ENCODE measurements around the gene STX8. TPM values are rescaled to one million over a fixed set of nuclear protein-coding genes. Genes with fewer than 3 reads are reported as not detected.

STX8 gene
- total RNA-seq, 2 experiments from 2014 or later = 57.9 to 74.2 TPM

GRCh38 chr17:9544221-9544620, 31.4 kb downstream of the STX8 start:
- Mint-ChIP-seq H3K36me3 (peaks cover 4% of the 10 kb centered on the region), H3K27ac (no peak overlapping the region), H3K4me3 (no peak overlapping the region), H3K4me1 (no peaks in the 10 kb centered on the region), H3K27me3 (no peaks in the 10 kb centered on the region), H3K9me3 (ENCODE audit: low read depth) (no peaks in the 10 kb centered on the region)
- ATAC-seq (no peak), DNase-seq (no peak)
- CTCF ChIA-PET = interaction anchor here (1.0 kb wide), 1 partner anchor 32 kb away, joined by 3 read pairs; the partner anchor contains the start of genes CFAP52 and STX8

- Mint-ChIP-seq H3K4me1 (no peaks in the 10 kb centered on the region), H3K9me3 (ENCODE audit: low read depth) (no peaks in the 10 kb centered on the region), H3K27ac (no peak overlapping the region), H3K36me3 (peaks cover 4% of the 10 kb centered on the region), H3K27me3 (no peaks in the 10 kb centered on the region), H3K4me3 (no peak overlapping the region)
- CTCF ChIA-PET = no interaction called here
- DNase-seq = no peak
- ATAC-seq = no peak
Observed at GRCh38 chr17:9541718-9542117, 33.9 kb downstream of the STX8 start.

- H3K27ac Mint-ChIP-seq = no peak overlapping the region
- CTCF ChIA-PET = interaction anchor here (1.2 to 1.8 kb wide), 2 partner anchors 16 to 39 kb away, joined by 3 read pairs; no protein-coding TSS in a partner anchor
- H3K4me1 Mint-ChIP-seq = peaks cover 2% of the 10 kb centered on the region
- no peak overlapping the region for H3K4me3 Mint-ChIP-seq
- no peaks in the 10 kb centered on the region for H3K9me3 Mint-ChIP-seq (ENCODE audit: low read depth)
- H3K27me3 Mint-ChIP-seq = no peaks in the 10 kb centered on the region
- ATAC-seq (no peak), DNase-seq (no peak)
- peaks cover 4% of the 10 kb centered on the region for H3K36me3 Mint-ChIP-seq
Observed at GRCh38 chr17:9538626-9539025, 37.0 kb downstream of the STX8 start.

- Mint-ChIP-seq H3K36me3 (peaks cover 5% of the 10 kb centered on the region), H3K9me3 (ENCODE audit: low read depth) (no peaks in the 10 kb centered on the region), H3K27me3 (no peaks in the 10 kb centered on the region), H3K27ac (no peak overlapping the region), H3K4me3 (no peak overlapping the region), H3K4me1 (peaks cover 3% of the 10 kb centered on the region)
- no peak for DNase-seq
- no peak for ATAC-seq
- CTCF ChIA-PET = interaction anchor here (0.9 to 1.8 kb wide), 2 partner anchors 17 to 18 kb away, joined by 3 read pairs; no protein-coding TSS in a partner anchor
Observed at GRCh38 chr17:9537177-9537776, 38.3 kb downstream of the STX8 start.

GRCh38 chr17:9536061-9536460, 39.6 kb downstream of the STX8 start:
- Mint-ChIP-seq H3K27me3 (no peaks in the 10 kb centered on the region), H3K4me3 (no peak overlapping the region), H3K36me3 (peaks cover 5% of the 10 kb centered on the region), H3K4me1 (peaks cover 3% of the 10 kb centered on the region), H3K9me3 (ENCODE audit: low read depth) (no peaks in the 10 kb centered on the region), H3K27ac (no peak overlapping the region)
- ATAC-seq = no peak
- CTCF ChIA-PET = interaction anchor here (0.7 kb wide), 1 partner anchor 13 kb away, joined by 3 read pairs; no protein-coding TSS in a partner anchor
- no peak for DNase-seq

GRCh38 chr17:9533441-9533840, 42.2 kb downstream of the STX8 start:
- Mint-ChIP-seq H3K27me3 (no peaks in the 10 kb centered on the region), H3K27ac (no peak overlapping the region), H3K36me3 (peaks cover 1% of the 10 kb centered on the region), H3K9me3 (ENCODE audit: low read depth) (no peaks in the 10 kb centered on the region), H3K4me1 (peaks cover 13% of the 10 kb centered on the region), H3K4me3 (no peak overlapping the region)
- CTCF ChIA-PET = no interaction called here
- no peak for DNase-seq
- ATAC-seq = no peak

- H3K4me3 Mint-ChIP-seq = no peak overlapping the region
- H3K27me3 Mint-ChIP-seq = no peaks in the 10 kb centered on the region
- H3K9me3 Mint-ChIP-seq (ENCODE audit: low read depth) = no peaks in the 10 kb centered on the region
- H3K27ac Mint-ChIP-seq = no peak overlapping the region
- DNase-seq (no peak), ATAC-seq (no peak)
- peaks cover 13% of the 10 kb centered on the region for H3K4me1 Mint-ChIP-seq
- H3K36me3 Mint-ChIP-seq = peaks cover 1% of the 10 kb centered on the region
- CTCF ChIA-PET = no interaction called here
Observed at GRCh38 chr17:9532715-9533114, 42.9 kb downstream of the STX8 start.

GRCh38 chr17:9531034-9531433, 44.6 kb downstream of the STX8 start:
- Mint-ChIP-seq H3K27me3 (no peaks in the 10 kb centered on the region), H3K27ac (no peak overlapping the region), H3K9me3 (ENCODE audit: low read depth) (no peaks in the 10 kb centered on the region), H3K4me1 (peaks cover 13% of the 10 kb centered on the region), H3K36me3 (peaks cover 1% of the 10 kb centered on the region), H3K4me3 (no peak overlapping the region)
- CTCF ChIA-PET = no interaction called here
- DNase-seq = no peak
- ATAC-seq = no peak

GRCh38 chr17:9529033-9529700, 46.5 kb downstream of the STX8 start:
- Mint-ChIP-seq H3K36me3 (peaks cover 1% of the 10 kb centered on the region), H3K4me3 (no peak overlapping the region), H3K27me3 (no peaks in the 10 kb centered on the region), H3K27ac (no peak overlapping the region), H3K4me1 (peaks cover 13% of the 10 kb centered on the region), H3K9me3 (ENCODE audit: low read depth) (no peaks in the 10 kb centered on the region)
- CTCF ChIA-PET = interaction anchor here (1.2 kb wide), 1 partner anchor 59 kb away, joined by 3 read pairs; no protein-coding TSS in a partner anchor
- DNase-seq = no peak
- peak; percentile 64 for ATAC-seq

GRCh38 chr17:9527788-9528187, 47.8 kb downstream of the STX8 start:
- no peak overlapping the region for H3K4me3 Mint-ChIP-seq
- H3K4me1 Mint-ChIP-seq = peaks cover 10% of the 10 kb centered on the region
- CTCF ChIA-PET = interaction anchor here (0.7 to 0.9 kb wide), 2 partner anchors 10 to 227 kb away, joined by 3 read pairs; no protein-coding TSS in a partner anchor
- ATAC-seq (no peak), DNase-seq (no peak)
- no peaks in the 10 kb centered on the region for H3K27me3 Mint-ChIP-seq
- no peak overlapping the region for H3K27ac Mint-ChIP-seq
- peaks cover 1% of the 10 kb centered on the region for H3K36me3 Mint-ChIP-seq
- H3K9me3 Mint-ChIP-seq (ENCODE audit: low read depth) = no peaks in the 10 kb centered on the region

- no peak overlapping the region for H3K4me3 Mint-ChIP-seq
- CTCF ChIA-PET = interaction anchor here (0.7 to 2.0 kb wide), 14 partner anchors 9 to 527 kb away, joined by 3 to 16 read pairs (median 3); no protein-coding TSS in a partner anchor
- H3K36me3 Mint-ChIP-seq = no peaks in the 10 kb centered on the region
- DNase-seq (no peak), ATAC-seq (no peak)
- H3K27ac Mint-ChIP-seq = no peak overlapping the region
- H3K27me3 Mint-ChIP-seq = no peaks in the 10 kb centered on the region
- H3K9me3 Mint-ChIP-seq (ENCODE audit: low read depth) = no peaks in the 10 kb centered on the region
- H3K4me1 Mint-ChIP-seq = peaks cover 13% of the 10 kb centered on the region
Observed at GRCh38 chr17:9522074-9522473, 53.5 kb downstream of the STX8 start.

- H3K27ac Mint-ChIP-seq = no peak overlapping the region
- no peak for ATAC-seq
- no peaks in the 10 kb centered on the region for H3K27me3 Mint-ChIP-seq
- H3K4me3 Mint-ChIP-seq = no peak overlapping the region
- DNase-seq = no peak
- H3K4me1 Mint-ChIP-seq = peaks cover 14% of the 10 kb centered on the region
- CTCF ChIA-PET = interaction anchor here (1.2 to 1.5 kb wide), 3 partner anchors 20 to 523 kb away, joined by 3 read pairs; no protein-coding TSS in a partner anchor
- H3K36me3 Mint-ChIP-seq = no peaks in the 10 kb centered on the region
- no peaks in the 10 kb centered on the region for H3K9me3 Mint-ChIP-seq (ENCODE audit: low read depth)
Observed at GRCh38 chr17:9521062-9521461, 54.6 kb downstream of the STX8 start.

GRCh38 chr17:9520649-9521048, 55.0 kb downstream of the STX8 start:
- ATAC-seq (no peak), DNase-seq (no peak)
- Mint-ChIP-seq H3K9me3 (ENCODE audit: low read depth) (no peaks in the 10 kb centered on the region), H3K36me3 (no peaks in the 10 kb centered on the region), H3K4me3 (no peak overlapping the region), H3K27ac (no peak overlapping the region), H3K27me3 (no peaks in the 10 kb centered on the region), H3K4me1 (peaks cover 14% of the 10 kb centered on the region)
- CTCF ChIA-PET = interaction anchor here (0.9 to 1.3 kb wide), 2 partner anchors 121 to 523 kb away, joined by 3 read pairs; no protein-coding TSS in a partner anchor
